Umbilical cord (tissue), 2 donors: Measurements from ENCODE around the gene TRO. TPM values are rescaled to one million over a fixed set of nuclear protein-coding genes. Genes with fewer than 3 reads are reported as not detected.

Experiments
- DNase-seq: peaks from one replicate; pipeline ENCODE4 v3.0.0-alpha.2; 2015; ENCODE audit warnings: low spot score
- total RNA-seq: library from RNA; depleted of rRNA; stranded (reverse); fragments of >200 nt; gene quantifications from one replicate; pipeline ENCODE4 v1.2.3, GENCODE V29; 2014; ENCODE audit warnings: low replicate concordance; ENCODE audit not compliant: insufficient read depth

TRO gene, protein sequence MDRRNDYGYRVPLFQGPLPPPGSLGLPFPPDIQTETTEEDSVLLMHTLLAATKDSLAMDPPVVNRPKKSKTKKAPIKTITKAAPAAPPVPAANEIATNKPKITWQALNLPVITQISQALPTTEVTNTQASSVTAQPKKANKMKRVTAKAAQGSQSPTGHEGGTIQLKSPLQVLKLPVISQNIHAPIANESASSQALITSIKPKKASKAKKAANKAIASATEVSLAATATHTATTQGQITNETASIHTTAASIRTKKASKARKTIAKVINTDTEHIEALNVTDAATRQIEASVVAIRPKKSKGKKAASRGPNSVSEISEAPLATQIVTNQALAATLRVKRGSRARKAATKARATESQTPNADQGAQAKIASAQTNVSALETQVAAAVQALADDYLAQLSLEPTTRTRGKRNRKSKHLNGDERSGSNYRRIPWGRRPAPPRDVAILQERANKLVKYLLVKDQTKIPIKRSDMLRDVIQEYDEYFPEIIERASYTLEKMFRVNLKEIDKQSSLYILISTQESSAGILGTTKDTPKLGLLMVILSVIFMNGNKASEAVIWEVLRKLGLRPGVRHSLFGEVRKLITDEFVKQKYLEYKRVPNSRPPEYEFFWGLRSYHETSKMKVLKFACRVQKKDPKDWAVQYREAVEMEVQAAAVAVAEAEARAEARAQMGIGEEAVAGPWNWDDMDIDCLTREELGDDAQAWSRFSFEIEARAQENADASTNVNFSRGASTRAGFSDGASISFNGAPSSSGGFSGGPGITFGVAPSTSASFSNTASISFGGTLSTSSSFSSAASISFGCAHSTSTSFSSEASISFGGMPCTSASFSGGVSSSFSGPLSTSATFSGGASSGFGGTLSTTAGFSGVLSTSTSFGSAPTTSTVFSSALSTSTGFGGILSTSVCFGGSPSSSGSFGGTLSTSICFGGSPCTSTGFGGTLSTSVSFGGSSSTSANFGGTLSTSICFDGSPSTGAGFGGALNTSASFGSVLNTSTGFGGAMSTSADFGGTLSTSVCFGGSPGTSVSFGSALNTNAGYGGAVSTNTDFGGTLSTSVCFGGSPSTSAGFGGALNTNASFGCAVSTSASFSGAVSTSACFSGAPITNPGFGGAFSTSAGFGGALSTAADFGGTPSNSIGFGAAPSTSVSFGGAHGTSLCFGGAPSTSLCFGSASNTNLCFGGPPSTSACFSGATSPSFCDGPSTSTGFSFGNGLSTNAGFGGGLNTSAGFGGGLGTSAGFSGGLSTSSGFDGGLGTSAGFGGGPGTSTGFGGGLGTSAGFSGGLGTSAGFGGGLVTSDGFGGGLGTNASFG (N-terminal part only)
- 34.2 TPM for total RNA-seq

DNA sequence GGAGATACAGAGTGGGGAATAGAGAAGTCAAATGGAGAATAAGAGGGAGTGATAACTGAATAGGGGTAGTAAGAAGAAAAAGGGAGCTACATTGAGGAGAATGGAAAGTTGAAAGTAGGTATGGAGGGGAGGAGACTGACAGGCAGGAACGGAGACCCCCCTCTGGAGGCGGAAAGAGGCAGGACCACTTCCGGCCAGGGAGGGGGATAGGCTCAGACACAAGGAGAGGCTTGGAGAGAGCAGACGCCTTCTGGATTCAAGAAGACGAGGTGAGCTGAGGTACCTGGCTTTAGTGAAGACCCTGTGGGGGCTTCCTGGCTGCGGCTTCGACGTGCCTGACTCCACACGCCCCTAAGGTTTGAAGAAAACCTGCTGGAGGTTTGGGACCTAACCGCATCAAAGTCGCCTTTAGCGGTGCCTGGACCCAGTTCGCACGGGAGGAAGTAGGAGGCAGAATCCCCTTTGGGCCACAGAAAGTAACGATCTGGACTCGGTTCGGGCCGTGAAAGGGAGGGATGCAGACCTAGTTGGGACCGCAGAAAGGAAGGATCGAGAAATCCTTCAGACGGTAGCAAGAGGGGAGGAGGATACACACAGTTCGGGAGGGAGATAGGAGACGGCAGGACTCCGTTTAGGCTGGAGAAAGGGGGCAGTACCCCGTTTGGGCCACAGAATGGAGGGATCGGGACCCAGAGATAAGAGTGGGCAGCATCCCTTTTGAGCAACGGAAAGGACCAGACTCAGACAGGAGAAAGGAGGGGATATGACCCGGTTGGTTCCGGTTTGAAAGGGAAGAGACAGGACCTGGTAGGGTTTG is at the start of gene TRO:
Gene TRO (plus strand): TSS at position 215 of the 817 bp plus-strand sequence. CDS start 1,423 bp downstream, outside the sequence.
- DNase-seq, result peak; percentile 51

DNA sequence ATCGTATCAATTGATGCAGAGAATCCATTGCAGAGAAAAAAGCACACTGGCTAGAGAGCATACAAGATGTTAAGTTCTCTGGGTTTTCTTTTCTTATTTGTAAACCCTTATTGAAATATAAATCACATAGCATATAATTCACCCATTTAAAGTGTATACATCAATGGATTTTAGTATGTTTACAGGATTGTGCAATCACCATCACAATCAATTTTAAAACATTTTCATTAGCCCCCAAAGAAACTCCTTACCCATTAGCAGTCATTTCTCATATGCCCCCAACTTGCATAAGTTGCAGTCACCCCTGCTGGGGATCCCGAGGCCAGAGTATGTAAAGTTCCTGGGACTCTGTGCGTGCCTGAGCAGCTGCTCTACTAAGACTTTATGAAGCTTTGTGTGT is 34.9 kb upstream of the TRO start:
- DNase-seq, result no peak

DNA sequence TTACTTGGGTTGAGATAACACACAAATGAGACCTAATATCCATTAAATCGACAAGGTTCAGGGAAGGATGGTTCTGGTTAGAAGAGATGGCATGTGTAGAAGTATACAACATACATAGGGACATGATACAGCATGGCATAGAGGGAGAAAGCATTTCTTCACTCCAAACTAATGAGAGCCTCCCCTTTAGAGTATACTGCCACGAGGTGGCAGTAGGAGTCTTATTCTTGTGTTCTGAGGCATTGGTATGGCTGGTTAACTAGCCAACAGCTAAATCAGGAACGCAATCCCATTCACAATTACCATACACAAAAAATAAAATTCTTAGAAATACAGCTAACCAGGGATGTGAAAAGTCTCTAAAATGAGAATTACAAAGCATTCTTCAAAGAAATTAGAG is 29.1 kb upstream of the TRO start:
- DNase-seq, result peak; percentile 8

DNA sequence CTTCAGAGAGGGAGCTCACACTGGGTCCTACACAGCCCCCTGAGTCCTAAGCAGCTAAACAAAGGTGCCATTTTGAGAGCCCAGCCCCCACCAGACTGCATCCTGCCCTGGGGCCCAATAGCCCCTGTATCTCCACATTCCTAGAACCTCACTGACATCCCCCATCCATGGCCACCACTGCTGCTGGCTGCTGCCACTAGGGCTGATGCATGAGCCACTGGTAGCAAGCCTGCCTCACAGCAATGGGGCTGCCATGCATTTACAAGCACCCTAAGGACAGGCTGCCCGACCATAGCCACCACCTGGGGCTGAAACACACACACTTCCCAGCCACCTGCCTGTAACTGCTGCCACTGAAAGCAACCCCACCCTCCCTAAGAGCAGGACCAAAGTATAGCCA is 26.5 kb upstream of the TRO start:
- DNase-seq, result no peak

DNA sequence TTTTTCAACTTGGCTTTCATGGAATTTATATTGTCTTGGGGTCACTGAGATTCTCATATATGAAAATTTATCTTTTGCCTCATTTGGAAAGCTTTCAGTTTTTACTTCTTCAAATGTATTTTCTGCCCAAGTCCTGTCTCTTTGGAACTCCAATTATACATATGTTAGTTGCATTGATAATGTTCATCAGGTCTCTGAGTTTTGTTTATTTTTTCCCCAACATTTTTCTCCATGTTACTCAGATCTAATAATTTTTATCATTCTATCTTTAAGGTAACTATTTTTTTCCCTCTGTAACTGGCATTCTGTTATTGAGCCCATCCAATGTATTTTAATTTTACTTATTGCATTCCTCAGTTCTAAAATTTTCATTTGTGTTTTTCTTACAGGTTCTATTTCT is 10.7 kb upstream of the TRO start:
- no peak for DNase-seq

DNA sequence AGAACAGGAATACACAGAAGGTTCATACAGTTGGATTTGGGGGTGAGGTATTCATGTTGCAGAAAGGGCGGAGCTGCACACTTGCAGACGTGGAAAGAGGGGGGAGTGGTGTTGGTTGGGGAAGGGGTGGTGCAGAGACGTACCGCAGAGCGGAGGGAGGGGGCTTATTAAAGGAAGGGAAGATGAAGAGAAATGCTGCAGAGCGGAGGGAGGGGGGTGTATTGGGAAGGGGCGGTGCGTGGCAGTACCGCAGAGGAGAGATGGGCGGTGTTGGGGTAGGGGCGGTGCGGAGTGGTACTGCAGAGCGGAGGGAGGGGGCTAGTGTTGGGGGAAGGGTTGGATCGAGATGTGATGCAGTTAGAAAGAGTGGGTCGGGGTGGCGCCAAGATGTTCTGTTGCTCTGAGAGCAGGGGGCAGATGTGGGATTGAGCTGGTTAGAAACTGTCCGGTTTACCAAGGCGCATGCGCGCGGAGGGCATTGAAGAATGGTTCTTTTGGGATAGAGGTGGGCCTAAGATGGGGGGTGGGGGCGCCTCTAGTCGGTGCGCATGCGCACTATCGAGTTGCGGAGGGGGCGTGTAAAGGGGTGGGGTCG is 900 bp downstream of the TRO start:
- peak; percentile 88 for DNase-seq

DNA sequence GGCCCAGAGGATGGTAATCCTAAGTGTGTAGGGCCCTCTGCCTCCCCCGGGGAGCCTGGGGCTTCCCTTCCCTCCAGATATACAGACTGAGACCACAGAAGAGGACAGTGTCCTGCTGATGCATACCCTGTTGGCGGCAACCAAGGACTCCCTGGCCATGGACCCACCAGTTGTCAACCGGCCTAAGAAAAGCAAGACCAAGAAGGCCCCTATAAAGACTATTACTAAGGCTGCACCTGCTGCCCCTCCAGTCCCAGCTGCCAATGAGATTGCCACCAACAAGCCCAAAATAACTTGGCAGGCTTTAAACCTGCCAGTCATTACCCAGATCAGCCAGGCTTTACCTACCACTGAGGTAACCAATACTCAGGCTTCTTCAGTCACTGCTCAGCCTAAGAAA is 1.9 kb downstream of the TRO start:
- DNase-seq, result no peak

DNA sequence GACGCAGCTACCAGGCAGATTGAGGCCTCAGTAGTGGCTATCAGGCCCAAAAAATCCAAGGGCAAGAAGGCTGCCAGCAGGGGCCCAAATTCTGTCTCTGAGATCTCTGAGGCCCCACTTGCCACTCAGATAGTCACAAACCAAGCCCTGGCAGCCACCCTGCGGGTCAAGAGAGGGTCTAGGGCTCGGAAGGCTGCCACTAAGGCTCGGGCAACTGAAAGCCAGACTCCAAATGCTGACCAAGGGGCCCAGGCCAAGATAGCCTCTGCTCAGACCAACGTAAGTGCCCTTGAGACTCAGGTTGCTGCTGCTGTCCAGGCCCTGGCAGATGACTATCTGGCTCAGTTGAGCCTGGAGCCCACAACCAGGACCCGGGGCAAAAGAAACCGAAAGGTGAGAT is 2.8 kb downstream of the TRO start:
- no peak for DNase-seq

DNA sequence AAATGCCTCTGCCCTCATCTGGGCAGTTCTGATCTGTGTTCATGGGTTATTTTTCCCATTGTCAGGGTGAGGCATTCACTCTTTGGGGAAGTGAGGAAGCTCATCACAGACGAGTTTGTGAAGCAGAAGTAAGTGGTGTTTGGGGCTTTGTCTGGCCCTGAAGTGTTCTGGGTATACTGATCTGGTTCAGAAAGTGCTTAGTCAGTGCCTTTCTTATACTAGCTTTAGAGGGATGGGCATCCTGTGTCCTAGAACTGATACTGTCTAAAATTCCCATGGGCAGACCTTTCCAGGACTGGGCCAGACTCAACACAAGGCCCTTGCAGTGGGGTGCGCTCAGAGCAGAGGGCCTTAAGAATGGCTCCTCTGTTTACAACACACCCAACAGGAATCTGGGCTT is 6.4 kb downstream of the TRO start:
- no peak for DNase-seq

DNA sequence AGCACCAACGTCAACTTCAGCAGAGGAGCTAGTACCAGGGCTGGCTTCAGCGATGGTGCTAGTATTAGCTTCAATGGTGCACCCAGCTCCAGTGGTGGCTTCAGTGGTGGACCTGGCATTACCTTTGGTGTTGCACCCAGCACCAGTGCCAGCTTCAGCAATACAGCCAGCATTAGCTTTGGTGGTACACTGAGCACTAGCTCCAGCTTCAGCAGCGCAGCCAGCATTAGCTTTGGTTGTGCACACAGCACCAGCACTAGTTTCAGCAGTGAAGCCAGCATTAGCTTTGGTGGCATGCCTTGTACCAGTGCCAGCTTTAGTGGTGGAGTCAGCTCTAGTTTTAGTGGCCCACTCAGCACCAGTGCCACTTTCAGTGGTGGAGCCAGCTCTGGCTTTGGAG is 8.3 kb downstream of the TRO start:
- DNase-seq, result no peak

DNA sequence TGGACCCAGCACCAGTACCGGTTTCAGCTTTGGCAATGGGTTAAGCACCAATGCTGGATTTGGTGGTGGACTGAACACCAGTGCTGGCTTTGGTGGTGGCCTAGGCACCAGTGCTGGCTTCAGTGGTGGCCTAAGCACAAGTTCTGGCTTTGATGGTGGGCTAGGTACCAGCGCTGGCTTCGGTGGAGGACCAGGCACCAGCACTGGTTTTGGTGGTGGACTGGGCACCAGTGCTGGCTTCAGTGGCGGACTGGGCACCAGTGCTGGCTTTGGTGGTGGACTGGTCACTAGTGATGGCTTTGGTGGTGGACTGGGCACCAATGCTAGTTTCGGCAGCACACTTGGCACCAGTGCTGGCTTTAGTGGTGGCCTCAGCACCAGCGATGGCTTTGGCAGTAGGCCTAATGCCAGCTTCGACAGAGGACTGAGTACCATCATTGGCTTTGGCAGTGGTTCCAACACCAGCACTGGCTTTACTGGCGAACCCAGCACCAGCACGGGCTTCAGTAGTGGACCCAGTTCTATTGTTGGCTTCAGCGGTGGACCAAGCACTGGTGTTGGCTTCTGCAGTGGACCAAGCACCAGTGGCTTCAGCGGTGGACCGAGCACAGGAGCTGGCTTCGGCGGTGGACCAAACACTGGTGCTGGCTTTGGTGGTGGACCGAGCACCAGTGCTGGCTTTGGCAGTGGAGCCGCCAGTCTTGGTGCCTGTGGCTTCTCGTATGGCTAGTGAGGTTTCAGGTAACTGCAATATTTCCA is 9.8 kb downstream of the TRO start:
- DNase-seq, result no peak

DNA sequence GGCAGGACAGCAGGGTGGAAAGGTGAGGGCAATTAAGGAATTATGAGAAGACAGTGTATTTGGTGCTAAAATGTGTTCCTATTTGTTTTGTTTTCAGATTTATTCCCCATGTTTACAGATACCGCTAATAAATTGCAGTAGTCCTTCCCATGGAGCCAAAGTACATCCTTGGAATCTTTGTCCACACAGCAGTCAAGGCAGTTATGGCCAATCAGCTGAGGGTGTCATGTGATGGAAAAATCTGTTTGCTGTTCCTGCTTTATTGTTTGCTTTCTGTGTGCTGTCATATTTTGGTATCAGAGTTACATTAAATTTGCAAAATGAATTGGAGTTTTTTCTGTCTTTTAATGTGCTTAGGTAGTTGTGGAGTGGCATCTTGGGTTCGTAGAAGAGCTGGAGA is 10.5 kb downstream of the TRO start:
- DNase-seq, result no peak

DNA sequence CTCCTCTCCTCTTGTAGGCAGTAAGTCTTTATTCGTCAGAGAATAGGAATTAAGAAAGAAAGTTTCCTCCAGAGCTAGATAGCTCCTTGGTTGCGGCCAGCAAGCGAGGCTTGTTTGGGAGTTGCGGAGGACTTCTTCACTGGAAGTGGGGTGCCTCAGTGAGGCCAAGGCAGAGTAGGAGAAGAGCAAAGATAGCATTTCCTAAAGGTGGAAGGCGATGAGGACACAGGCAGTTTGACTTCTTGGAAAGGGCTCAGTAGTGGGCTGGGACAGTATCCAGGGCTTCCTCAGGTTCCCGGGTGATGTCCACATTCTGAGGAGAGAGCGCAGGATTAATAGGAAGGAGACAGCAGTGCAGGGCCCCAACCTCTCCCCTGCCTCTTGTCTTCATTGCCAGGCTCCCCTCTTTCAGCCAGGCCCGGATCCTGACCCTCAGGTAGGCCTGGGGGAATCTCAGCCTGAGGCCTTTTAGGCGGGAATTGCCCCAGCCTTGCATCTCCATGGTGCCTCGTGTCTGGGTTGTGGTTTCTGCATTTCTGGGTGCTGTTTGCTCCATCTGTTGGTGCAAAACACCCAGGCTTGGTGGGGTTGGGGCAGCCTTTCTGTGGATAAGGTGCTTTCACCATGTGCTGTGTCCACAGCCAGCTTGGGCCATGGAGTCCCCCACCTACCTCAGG is 12.7 kb downstream of the TRO start:
- DNase-seq, result no peak

DNA sequence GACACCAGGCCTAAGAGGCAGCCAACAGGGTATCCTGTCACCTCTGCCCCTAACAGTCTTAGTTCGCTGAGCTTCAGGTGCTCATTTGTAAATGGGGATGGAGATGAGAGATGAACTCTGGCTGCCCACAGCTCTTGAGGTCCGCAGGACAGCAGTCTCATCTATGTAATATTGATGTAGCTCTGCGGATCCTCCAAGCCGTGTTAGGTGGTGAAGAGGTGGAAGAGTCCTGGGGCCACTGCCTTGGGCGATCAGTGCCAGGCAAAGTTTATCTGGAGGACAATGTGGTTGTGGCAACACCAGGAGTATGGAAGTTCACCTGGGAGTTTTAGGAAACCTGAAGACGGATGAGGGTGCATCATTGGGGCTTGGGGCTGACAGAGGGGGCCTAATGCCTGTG is 13.4 kb downstream of the TRO start:
- no peak for DNase-seq

DNA sequence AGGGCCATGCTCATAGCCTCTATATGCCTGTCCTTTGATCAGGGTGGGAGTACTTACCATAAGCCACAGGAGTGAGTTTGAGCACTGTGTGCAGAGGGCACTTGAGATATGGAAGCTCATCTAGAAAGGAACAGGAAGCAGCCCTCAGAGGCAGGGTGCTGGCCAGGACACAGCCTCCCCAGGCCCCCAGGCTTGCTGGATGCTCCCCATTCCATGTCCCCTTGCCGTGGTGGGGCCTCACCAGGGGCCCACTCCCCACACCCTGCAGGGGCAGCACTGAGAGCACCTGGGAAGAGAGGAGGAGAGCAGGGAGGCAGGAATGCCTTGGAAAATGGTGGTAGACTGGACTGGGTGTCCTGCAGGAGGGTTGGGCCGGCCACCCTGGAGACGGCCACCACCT is 14.3 kb downstream of the TRO start:
- no peak for DNase-seq

DNA sequence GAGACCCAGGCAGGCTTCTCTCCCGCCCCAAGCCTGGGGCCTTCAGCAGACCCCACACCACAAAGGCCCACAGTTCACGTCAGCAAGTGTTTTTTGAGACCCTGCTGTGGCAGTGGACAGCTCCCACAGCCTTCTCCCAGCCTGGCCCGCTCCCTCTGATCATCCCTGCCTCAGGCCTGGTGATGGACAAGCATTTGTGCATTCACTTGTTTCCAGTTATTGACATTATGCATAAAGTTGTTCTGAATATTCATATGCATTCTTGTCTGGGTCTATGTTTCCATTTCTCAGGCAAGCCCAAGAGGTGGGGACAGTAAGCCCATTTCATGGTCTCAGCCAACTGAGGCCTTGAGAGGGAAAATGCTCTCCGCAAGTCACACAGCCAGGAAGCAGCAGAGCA is 14.7 kb downstream of the TRO start:
- no peak for DNase-seq

DNA sequence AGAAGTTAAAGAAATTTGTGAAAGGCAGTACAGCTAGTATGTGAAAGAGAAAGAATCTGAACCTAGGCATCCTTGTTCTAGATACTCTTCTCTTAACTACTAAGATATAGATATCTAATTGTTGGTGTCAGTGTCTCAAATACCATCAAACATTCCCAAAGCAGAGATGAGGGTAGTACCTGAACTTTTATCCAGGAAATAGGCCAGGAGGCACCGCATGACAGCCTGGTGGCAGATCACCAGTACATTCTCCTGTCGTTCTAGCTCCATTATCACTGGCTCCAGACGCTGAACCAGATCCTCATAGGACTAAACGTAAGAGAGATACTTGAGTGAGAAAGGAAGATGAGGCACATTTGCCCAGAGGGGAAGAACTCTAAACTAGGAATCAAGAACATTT is 16.8 kb downstream of the TRO start:
- DNase-seq, result no peak

DNA sequence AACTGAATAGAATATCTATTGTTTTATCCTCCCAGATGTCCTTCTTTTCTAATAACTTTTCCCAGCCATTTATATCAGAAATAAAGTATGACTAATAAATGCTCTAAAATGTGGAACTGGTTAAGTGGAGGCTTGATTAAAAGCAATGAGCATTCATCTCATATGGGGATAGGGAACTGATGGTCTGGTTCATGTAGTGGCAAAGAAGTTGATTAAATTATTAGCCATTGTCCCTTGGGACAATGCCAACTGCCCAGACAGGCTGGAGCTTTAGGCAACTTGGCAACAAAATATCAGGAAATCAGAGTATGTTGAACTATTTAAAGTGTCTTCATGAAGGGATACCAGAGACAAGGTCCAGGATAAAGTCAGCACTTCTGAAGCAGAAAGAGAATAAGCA is 24.2 kb downstream of the TRO start:
- no peak for DNase-seq

DNA sequence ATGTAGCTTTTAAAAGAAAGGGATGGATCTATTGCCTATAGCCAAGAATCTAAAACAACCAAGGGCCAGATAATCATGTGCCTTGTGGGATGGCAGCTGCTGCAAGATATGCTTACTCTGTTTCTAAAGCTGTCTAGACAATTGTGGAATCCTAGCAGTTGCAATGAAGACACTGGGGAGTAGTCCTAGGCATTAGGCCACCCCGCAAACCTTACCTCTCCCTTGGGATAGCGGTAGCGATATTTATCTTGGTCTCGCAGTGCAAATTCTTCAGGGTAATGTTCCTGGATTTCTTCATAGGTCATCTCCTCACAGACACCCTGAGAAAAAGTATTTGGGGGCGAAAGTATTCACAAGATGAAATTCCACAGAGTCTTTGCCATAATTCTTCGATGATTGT is 24.6 kb downstream of the TRO start:
- DNase-seq, result no peak
